Panc1 (cell line): ENCODE data around the gene SETD2. TPM values are rescaled to one million over a fixed set of nuclear protein-coding genes. Genes with fewer than 3 reads are reported as not detected.

ENCODE experiments used
- ATAC-seq: fragments of 200-7000 bp; cut with Tn5 transposase; 2 replicates; pipeline ENCODE4 v1.9.1; 2020; ENCODE audit warnings: mild to moderate bottlenecking, moderate library complexity
- BruUV-seq: library from RNA; stranded (reverse); fragments of 400-500 nt; replicated peaks from 2 replicates; lab custom pipeline; 2021; lab: Mats Ljungman, UMichigan
- CTCF ChIA-PET: fragments of 300-600 bp; sonication (Branson Sonifier 250); formaldehyde crosslinking; loops from one replicate; lab custom pipeline; 2022; ENCODE audit warnings: antibody characterized with exemption; lab: Charles Lee
- POLR2A ChIA-PET: fragments of 300-600 bp; sonication (Branson Sonifier 250); formaldehyde crosslinking; loops from one replicate; lab custom pipeline; 2022; ENCODE audit warnings: antibody characterized with exemption; lab: Charles Lee
- DNase-seq: peaks from one replicate; pipeline ENCODE4 v3.0.0-alpha.2; 2010; ENCODE audit warnings: low read depth, low spot score
- H3K27ac ChIP-seq: 2 replicates; pipeline ENCODE4 v1.5.1; 2011; ENCODE audit warnings: mild to moderate bottlenecking, low read length, inconsistent platforms
- H3K27me3 ChIP-seq: fragments of 200-500 bp; sonication (Bioruptor generic); 2 replicates; pipeline ENCODE4 v1.6.0; 2014; ENCODE audit warnings: low read length, inconsistent platforms; ENCODE audit not compliant: control insufficient read depth, insufficient read depth
- H3K36me3 ChIP-seq: fragments of 200-500 bp; sonication (Bioruptor generic); 2 replicates; pipeline ENCODE4 v1.5.1; 2014; ENCODE audit warnings: inconsistent platforms, mild to moderate bottlenecking, low read length, moderate library complexity; ENCODE audit not compliant: control insufficient read depth, insufficient read depth
- H3K4me1 ChIP-seq: 2 replicates; pipeline ENCODE4 v1.5.1; 2011; ENCODE audit warnings: inconsistent platforms, mild to moderate bottlenecking, low read length, moderate library complexity; ENCODE audit not compliant: control insufficient read depth, insufficient read depth
- H3K4me3 ChIP-seq, 2 experiments: 2 replicates each; pipeline ENCODE4 v1.5.1; 2011 to 2012; ENCODE audit warnings: low read depth in 2 of 2, low read length in 2 of 2, mild to moderate bottlenecking in 2 of 2, inconsistent platforms in 1 of 2, moderate library complexity in 1 of 2
- H3K9me3 ChIP-seq: fragments of 200-500 bp; sonication (Bioruptor generic); 2 replicates; pipeline ENCODE4 v1.5.1; 2014; ENCODE audit warnings: low read depth, mild to moderate bottlenecking, inconsistent platforms, low read length, moderate library complexity; ENCODE audit not compliant: control insufficient read depth, insufficient read depth
- POLR2AphosphoS5 ChIP-seq: IDR thresholded peaks from 2 replicates; pipeline ENCODE4 v1.6.1; 2012; ENCODE audit warnings: mild to moderate bottlenecking, low read depth, low read length, moderate library complexity
- SIN3A ChIP-seq: IDR thresholded peaks from 2 replicates; pipeline ENCODE4 v1.6.1; 2012; ENCODE audit warnings: low read depth, mild to moderate bottlenecking, low read length, moderate library complexity, borderline replicate concordance; ENCODE audit not compliant: insufficient read depth
- TCF7L2 ChIP-seq: IDR thresholded peaks from 2 replicates; pipeline ENCODE4 v1.6.1; 2011; ENCODE audit warnings: mild to moderate bottlenecking, low read depth, low read length, inconsistent platforms
- in situ Hi-C: cut with HindIII; loops from 2 replicates; pipeline ENCODE4 v1.10.0; 2016; ENCODE audit warnings: low sequenced_read_pairs, low pct_unique_long_range_greater_than_20kb
- intact Hi-C: fragments of 100-400 bp; cut with micrococcal nuclease; formaldehyde crosslinking; loops from one replicate; pipeline ENCODE4 v1.10.0; 2022; ENCODE audit not compliant: unreplicated experiment
- total RNA-seq: library from RNA; stranded (reverse); gene quantifications from one replicate; pipeline ENCODE4 v1.2.1, GENCODE V29; 2021; ENCODE audit not compliant: unreplicated experiment
- TF ChIP-seq, protein P1 (sequence below), 2 experiments: IDR thresholded peaks; 2 replicates each; pipeline ENCODE4 v1.6.1; 2011 to 2012; ENCODE audit warnings: low read depth in 2 of 2, control low read depth in 1 of 2, low read length in 1 of 2, mild to moderate bottlenecking in 1 of 2, moderate library complexity in 1 of 2; ENCODE audit not compliant: insufficient read depth in 1 of 2
- TF ChIP-seq, protein P2 (sequence below): fragments of 450-650 bp; IDR thresholded peaks from 2 replicates; pipeline ENCODE4 v1.5.1; 2017; ENCODE audit warnings: mild to moderate bottlenecking

Gene SETD2
- total RNA-seq, 1 experiment from 2014 or later: 32.6 TPM

DNA sequence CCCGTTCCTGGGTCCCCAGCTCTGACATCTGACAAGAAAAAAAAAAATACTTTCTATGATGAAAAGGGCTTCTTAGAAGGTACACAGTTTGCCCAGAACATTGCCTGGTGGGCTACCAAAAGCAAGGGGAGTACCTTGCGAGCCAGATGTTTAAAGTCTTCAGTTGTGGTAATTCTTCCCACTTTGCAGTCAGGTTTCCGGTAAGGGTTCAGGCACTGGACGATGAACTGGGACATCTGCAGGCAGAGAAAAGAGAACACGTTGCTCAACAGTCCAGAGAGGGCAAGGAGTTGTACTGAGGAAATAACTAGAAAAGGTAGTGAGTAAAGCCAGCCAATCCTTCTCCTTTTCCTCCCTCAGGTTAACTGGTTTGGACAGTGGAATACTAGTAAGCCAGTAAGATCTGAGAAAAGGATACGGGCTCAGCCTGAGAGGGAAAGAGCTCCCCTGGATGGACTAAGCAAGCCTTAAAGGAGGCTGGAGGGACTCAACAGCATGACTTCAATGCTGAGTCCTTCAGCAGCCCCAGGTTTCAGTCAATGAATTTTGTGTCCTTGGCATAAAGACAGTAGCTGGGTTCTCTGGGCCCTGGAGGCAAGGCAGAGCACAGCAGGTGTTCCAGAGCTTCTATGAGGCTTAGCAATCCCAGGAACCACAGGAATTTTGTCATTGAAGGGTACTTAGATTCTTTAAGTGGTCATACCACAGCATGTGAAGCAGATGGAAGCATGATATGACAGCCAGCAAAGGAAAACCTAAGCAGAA, 146.2 kb downstream of the SETD2 start:
- ChIA-PET CTCF (no interaction called here), POLR2A (no interaction called here)
- DNase-seq (no peak), ATAC-seq (peak; percentile 53; the same call in 1 of the 2 replicates)
- H3K9me3 ChIP-seq: no peaks in the 10 kb centered on the region
- TF ChIP-seq TCF7L2: no peak
- TF ChIP-seq, protein P1, sequence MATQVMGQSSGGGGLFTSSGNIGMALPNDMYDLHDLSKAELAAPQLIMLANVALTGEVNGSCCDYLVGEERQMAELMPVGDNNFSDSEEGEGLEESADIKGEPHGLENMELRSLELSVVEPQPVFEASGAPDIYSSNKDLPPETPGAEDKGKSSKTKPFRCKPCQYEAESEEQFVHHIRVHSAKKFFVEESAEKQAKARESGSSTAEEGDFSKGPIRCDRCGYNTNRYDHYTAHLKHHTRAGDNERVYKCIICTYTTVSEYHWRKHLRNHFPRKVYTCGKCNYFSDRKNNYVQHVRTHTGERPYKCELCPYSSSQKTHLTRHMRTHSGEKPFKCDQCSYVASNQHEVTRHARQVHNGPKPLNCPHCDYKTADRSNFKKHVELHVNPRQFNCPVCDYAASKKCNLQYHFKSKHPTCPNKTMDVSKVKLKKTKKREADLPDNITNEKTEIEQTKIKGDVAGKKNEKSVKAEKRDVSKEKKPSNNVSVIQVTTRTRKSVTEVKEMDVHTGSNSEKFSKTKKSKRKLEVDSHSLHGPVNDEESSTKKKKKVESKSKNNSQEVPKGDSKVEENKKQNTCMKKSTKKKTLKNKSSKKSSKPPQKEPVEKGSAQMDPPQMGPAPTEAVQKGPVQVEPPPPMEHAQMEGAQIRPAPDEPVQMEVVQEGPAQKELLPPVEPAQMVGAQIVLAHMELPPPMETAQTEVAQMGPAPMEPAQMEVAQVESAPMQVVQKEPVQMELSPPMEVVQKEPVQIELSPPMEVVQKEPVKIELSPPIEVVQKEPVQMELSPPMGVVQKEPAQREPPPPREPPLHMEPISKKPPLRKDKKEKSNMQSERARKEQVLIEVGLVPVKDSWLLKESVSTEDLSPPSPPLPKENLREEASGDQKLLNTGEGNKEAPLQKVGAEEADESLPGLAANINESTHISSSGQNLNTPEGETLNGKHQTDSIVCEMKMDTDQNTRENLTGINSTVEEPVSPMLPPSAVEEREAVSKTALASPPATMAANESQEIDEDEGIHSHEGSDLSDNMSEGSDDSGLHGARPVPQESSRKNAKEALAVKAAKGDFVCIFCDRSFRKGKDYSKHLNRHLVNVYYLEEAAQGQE (IDR thresholded peaks at IDR 0.05; ENCODE audit: insufficient read depth in 1 of 2, low read depth in 2 of 2, low read length in 1 of 2): no peak
- TF ChIP-seq, protein P2, sequence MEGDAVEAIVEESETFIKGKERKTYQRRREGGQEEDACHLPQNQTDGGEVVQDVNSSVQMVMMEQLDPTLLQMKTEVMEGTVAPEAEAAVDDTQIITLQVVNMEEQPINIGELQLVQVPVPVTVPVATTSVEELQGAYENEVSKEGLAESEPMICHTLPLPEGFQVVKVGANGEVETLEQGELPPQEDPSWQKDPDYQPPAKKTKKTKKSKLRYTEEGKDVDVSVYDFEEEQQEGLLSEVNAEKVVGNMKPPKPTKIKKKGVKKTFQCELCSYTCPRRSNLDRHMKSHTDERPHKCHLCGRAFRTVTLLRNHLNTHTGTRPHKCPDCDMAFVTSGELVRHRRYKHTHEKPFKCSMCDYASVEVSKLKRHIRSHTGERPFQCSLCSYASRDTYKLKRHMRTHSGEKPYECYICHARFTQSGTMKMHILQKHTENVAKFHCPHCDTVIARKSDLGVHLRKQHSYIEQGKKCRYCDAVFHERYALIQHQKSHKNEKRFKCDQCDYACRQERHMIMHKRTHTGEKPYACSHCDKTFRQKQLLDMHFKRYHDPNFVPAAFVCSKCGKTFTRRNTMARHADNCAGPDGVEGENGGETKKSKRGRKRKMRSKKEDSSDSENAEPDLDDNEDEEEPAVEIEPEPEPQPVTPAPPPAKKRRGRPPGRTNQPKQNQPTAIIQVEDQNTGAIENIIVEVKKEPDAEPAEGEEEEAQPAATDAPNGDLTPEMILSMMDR: no peak
- TF ChIP-seq POLR2AphosphoS5: no peak
- no peak for TF ChIP-seq SIN3A
- no peaks in the 10 kb centered on the region for H3K4me1 ChIP-seq
- H3K36me3 ChIP-seq: peaks cover 7% of the 10 kb centered on the region
- H3K27ac ChIP-seq: no peak overlapping the region
- intact Hi-C loops (no loop called here), in situ Hi-C loops (no loop called here)
- no TSS peak for BruUV-seq
- no peaks in the 10 kb centered on the region for H3K27me3 ChIP-seq
- H3K4me3 ChIP-seq: no peak overlapping the region

DNA sequence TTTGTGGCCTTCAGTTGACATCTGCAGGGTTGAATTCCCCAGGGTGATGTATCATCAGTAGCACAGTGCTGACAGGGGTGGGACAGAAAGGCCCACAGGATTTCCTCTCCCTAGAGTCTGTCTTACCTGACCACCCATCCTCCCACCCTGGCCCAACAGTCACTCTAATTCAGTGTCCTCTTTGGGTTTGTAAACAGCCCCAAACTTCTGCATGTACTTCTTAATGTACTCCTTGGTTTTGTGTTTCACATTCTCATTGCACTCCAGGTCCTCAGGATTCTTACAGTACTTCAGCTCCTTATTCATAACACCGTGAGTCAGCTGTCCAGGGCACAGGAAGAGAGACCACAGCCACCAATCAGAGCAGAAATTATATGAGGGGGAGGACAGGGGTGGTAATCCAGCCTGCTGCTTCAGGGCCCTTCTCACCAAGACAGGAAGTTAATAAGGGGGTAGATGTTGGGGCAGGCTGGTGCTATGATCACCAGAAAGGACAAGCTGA, 146.9 kb downstream of the SETD2 start:
- no peak for ATAC-seq
- in situ Hi-C loops: no loop called here
- H3K36me3 ChIP-seq: peaks cover 7% of the 10 kb centered on the region
- ChIA-PET POLR2A (no interaction called here), CTCF (no interaction called here)
- TF ChIP-seq, protein P1 (IDR thresholded peaks at IDR 0.05; ENCODE audit: insufficient read depth in 1 of 2, low read depth in 2 of 2, low read length in 1 of 2): no peak
- TF ChIP-seq, protein P2: no peak
- TF ChIP-seq SIN3A (no peak), POLR2AphosphoS5 (no peak), TCF7L2 (no peak)
- DNase-seq: no peak
- no peaks in the 10 kb centered on the region for H3K9me3 ChIP-seq
- H3K4me3 ChIP-seq: no peak overlapping the region
- no peaks in the 10 kb centered on the region for H3K27me3 ChIP-seq
- intact Hi-C loops: no loop called here
- H3K27ac ChIP-seq: no peak overlapping the region
- H3K4me1 ChIP-seq: no peaks in the 10 kb centered on the region
- no TSS peak for BruUV-seq
